GM18520 (cell line): ENCODE results near the gene SLC2A1.
"Not testable (repeated sequence)": the region's sequence is repeated elsewhere in the genome, so short reads cannot be mapped to it uniquely, and the experiment has no call there.

Experiments used
- ATAC-seq: cut with Tn5 transposase; IDR thresholded peaks from one replicate; pipeline ENCODE4 v1.9.1; 2021; ENCODE audit not compliant: unreplicated experiment

SLC2A1 gene

GRCh38 chr1:42910985-42911384 lies 47.7 kb downstream of the SLC2A1 start:
- no peak for ATAC-seq

DNA sequence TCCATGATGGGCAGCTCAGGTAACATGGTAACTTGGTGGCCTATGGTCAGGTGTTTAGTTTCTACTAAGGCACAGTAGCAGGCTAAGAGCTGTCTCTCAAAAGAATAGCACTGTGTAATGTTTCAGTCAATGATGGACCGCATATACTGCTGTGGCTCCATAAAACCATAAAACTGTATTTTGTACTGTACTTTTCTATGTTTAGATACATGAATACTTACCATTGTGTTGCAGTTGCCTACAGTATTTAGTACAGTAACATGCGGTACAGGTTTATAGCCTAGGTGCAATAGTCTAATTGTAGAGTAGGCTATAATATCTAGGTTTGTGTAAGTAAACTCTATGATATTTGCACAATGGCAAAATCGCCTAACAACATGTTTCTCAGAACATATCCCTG lies 50.6 kb downstream of the SLC2A1 start:
- ATAC-seq: no peak

DNA sequence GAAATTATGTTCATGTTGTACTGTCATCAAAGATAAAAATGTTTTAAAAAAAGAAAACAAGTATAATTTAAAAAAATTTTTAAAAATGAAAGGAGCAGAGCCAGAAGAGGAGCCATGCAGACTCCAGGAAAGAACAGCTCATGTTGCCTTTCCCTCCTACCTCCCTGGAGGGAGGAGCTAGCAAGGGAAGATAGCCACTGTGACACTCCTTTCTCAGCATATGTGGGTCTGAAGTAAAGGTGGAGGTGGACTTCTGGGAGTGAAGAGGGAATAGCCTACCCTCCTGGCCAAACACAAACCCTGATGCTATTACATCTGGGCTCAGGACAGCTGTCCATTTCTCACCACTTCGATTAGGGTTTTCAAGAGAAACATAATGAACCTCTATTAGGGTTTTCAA lies 54.2 kb downstream of the SLC2A1 start:
- no peak for ATAC-seq

- not testable (repeated sequence) for ATAC-seq
These were observed 58.7 kb downstream of the SLC2A1 start for GRCh38 chr1:42899960-42900359.

DNA sequence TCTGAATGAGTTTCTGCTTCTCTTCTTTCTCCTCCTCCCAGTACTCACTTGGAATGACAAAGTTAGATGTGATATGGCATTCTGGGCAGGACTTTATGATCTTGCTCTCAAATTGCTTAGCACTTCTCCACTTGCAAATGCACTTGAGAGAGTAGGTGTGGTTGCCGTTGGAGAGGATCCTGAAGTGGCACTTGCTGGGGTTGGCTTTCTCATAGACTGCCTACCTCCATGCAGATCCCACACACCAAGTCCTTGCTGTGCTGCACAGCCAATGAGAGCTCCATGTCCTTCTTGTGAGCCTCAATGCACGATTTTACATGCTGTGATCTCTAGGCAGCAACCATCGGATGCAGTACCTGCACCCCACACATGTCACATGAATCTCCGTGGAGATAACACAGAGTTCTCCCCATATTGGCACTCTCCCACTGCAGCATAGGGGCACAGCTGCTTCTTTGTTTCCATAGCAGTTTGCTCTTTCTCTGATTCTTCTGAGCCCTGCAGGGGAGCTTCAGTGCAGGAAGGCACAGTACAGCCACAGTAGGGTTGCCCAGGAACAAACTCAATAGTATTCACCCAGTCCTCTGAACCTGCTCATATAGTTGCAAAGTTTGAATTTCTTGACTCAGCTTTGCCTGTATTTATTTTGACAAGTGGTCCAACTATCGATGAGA lies 67.1 kb downstream of the SLC2A1 start:
- ATAC-seq: no peak

GRCh38 chr1:42889264-42889663 lies 69.4 kb downstream of the SLC2A1 start:
- ATAC-seq: no peak

DNA sequence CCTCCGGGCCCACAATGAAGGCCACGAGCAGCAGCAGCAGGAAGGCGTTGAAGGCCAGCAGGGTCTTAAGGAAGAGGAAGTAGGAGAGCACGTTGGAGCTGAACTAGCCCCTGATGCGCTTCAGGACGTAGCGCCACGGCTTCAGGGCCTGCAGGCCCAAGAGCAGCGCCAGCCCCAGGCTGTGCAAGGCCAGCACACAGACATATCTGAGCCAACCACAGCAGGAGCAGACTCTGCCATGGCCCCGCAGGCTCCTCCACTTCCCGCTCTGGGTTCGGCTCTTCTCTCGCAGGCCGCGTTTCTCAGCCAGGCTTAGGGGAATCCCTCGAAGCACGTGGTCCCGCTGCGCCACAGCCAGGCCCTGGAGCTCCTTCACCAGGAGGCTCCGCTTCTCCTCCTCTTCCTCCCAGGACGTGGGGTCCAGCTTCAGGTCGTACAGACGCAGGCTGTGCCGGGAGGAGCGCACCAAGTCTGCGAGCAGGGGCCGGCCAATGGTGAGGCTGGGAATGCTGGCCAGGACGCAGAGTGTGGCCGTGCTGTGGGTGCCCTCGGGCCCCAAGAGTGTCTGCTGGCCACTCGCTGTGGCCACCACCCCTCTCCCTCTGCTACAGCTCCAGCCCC lies 70.5 kb downstream of the SLC2A1 start:
- ATAC-seq: no peak

GRCh38 chr1:42887366-42887765 lies 71.3 kb downstream of the SLC2A1 start:
- no peak for ATAC-seq

- no peak for ATAC-seq
These were observed 71.9 kb downstream of the SLC2A1 start for GRCh38 chr1:42886800-42887199.

GRCh38 chr1:42886046-42886739 lies 72.5 kb downstream of the SLC2A1 start:
- ATAC-seq: no peak

DNA sequence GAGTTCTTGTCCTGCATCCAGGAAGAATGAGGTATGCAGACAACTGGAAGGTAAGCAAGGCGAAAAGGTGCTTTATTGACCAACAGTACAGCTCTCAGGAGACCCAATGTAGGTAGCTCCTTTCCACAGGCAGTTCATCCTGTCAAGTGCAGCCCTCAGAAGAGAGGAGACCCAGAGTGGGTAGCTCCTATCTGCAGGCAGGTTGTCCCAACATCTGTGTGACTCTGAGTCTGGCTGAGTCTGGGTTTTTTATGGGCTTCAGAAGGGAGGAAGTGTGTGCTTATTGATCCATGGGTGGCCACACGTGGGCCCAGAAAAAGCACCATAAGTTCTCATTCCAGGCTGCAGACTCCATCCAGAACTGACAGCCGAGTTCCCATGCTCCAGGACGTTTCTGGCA lies 78.3 kb downstream of the SLC2A1 start:
- ATAC-seq: no peak

GRCh38 chr1:42877380-42877779 lies 81.3 kb downstream of the SLC2A1 start:
- no peak for ATAC-seq

- ATAC-seq: no peak
These were observed 82.7 kb downstream of the SLC2A1 start for GRCh38 chr1:42876009-42876408.
